Bronchial epithelial cell (primary cell): ENCODE measurements around the gene LZTR1. TPM values are rescaled to one million over a fixed set of nuclear protein-coding genes. Genes with fewer than 3 reads are reported as not detected.
"Not testable (repeated sequence)": the region's sequence is repeated elsewhere in the genome, so short reads cannot be mapped to it uniquely, and the experiment has no call there.

ENCODE experiments used
- DNase-seq: peaks from one replicate; pipeline ENCODE4 v3.0.0-alpha.2; 2010; ENCODE audit warnings: low read depth
- FAIRE-seq: peaks from 2 replicates; lab custom pipeline; 2011; peaks lifted over from hg19 to GRCh38; lab: Jason Lieb, UNC
- H3K27me3 ChIP-seq: 2 replicates; pipeline ENCODE4 v1.5.1; 2011; ENCODE audit warnings: low read length; ENCODE audit not compliant: control insufficient read depth, insufficient read depth
- H3K36me3 ChIP-seq: 2 replicates; pipeline ENCODE4 v1.5.1; 2011; ENCODE audit warnings: low read length; ENCODE audit not compliant: control insufficient read depth, insufficient read depth
- H3K4me3 ChIP-seq: 2 replicates; pipeline ENCODE4 v1.5.1; 2011; ENCODE audit warnings: mild to moderate bottlenecking, low read depth, low read length, control low read depth
- total RNA-seq: library from RNA; depleted of rRNA; stranded (reverse); fragments of >200 nt; gene quantifications from 2 replicates; pipeline ENCODE4 v1.2.1, GENCODE V29; 2014
- TF ChIP-seq, protein P1 (sequence below): IDR thresholded peaks from 2 replicates; pipeline ENCODE4 v1.5.1; 2011; ENCODE audit warnings: mild to moderate bottlenecking, moderate library complexity, low read length, control low read depth, inconsistent platforms; ENCODE audit not compliant: insufficient read depth, severe bottlenecking

LZTR1 gene
- total RNA-seq, 1 donor from 2014 or later = 14.7 TPM

DNA sequence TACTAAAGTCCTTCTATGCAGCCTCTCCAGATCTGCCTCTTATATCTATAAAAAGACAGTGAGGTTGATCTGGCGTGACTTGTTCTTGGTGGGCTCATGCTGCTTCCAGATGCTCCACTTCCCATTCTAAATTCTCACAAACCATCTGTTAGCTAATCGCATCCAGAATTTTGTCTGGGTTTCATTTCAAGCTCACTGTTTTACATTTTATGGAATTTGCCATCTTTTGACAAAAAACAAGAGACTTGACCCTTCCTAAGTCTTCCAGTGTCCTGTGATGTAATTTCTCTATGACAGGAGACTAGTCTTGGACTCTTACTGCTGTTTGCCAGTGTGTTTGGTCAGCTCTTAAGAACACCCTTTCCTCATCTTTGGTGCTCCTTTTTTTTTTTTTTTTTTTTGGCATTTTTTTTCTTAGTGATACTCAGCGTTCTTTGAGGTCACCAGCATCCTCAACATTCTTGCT, 41.9 kb upstream of the LZTR1 start:
- TF ChIP-seq, protein P1, sequence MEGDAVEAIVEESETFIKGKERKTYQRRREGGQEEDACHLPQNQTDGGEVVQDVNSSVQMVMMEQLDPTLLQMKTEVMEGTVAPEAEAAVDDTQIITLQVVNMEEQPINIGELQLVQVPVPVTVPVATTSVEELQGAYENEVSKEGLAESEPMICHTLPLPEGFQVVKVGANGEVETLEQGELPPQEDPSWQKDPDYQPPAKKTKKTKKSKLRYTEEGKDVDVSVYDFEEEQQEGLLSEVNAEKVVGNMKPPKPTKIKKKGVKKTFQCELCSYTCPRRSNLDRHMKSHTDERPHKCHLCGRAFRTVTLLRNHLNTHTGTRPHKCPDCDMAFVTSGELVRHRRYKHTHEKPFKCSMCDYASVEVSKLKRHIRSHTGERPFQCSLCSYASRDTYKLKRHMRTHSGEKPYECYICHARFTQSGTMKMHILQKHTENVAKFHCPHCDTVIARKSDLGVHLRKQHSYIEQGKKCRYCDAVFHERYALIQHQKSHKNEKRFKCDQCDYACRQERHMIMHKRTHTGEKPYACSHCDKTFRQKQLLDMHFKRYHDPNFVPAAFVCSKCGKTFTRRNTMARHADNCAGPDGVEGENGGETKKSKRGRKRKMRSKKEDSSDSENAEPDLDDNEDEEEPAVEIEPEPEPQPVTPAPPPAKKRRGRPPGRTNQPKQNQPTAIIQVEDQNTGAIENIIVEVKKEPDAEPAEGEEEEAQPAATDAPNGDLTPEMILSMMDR = no peak
- no peaks in the 10 kb centered on the region for H3K27me3 ChIP-seq
- DNase-seq (no peak), FAIRE-seq (no peak)
- H3K4me3 ChIP-seq = no peak overlapping the region
- peaks cover 6% of the 10 kb centered on the region for H3K36me3 ChIP-seq

DNA sequence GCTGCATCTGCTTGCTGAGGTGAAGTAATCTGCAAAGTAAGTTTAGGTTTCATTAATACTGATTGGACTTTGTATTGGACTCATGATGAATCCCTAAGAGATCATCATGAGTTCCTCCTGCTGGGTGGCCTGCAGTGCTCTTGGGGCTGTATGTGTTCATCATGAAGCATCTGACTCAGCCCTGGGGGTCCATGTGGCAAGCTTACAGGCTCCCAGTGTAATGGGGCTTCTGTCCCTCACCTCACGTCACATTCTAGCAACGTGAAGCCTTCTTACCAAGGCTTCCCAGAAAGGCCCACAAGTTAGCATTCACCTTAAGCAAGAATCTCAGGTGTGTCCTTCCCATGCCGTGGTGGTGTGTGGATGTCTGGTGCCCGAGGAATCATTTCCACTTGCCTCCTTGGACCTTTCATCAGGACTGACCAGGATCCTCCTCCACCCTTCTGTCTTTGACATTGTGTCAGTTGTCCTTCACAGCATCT, 41.2 kb upstream of the LZTR1 start:
- FAIRE-seq (no peak), DNase-seq (no peak)
- Histone ChIP-seq H3K27me3 (no peaks in the 10 kb centered on the region), H3K36me3 (peaks cover 6% of the 10 kb centered on the region), H3K4me3 (no peak overlapping the region)
- TF ChIP-seq, protein P1 = no peak

DNA sequence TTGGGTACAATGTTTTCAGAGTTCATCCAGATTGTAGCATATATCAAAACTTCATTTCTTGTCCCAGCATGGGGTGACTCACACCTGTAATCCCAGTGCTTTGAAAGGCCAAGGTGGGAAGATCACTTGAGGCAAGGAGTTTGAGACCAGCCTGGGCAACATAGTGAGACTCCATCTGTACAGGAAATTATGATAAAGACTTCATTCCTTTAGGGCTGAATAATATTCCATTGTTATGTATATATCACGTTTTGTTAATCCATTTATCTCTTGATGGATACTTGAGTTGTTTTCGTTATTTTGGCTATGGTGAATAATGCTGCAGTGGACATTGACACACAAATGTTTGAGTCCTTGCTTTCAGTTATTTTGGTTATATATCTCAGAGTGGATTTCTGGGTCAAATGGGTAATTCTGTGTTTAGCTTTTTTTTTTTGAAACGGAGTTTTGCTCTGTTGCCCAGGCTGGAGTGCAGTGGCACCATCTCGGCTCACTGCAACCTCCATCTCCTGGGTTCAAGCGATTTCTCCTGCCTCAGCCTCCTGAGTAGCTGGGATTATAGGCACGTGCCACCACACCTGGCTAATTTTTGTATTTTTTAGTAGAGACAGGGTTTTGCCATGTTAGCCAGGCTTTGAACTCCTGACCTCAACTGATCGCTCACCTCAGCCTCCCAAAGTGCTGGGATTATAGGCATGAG, 39.7 kb upstream of the LZTR1 start:
- not testable (repeated sequence) for DNase-seq, H3K36me3 ChIP-seq, FAIRE-seq, H3K4me3 ChIP-seq, H3K27me3 ChIP-seq

DNA sequence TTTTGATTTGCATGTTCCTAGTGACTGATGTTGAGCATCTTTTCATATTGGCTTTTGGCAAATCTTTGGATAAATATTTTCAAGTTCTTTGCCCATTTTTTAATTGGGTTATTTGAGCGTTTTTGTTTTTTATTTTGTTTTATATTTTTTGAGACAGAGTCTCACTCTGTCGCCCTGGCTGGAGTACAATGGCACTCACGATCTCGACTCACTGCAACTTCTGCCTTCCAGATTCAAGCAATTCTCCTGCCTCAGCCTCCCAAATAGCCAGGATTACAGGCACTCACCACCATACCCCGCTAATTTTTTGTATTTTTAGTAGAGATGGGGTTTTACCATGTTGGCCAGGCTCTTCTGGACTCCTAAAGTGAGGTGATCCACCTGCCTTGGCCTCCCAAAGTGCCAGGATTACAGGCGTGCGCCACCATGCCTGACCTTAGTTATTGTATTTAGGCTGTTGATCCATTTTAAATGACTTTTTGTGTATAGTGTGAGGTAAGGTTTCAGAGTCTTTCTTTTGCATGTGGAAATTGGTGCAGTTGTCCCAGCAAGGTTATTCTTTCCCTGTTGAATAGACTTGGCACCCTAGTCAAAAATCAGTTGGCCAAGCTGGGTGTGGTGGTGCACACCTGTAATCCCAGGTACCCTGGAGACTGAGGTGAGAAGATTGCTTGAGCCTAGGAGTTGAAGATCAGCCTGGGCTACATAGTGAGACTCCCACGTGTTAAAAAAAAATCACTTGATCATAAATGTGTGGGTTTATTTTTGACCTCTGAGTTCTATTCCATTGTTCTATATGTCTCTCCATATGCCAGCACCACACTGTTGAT, 38.8 kb upstream of the LZTR1 start:
- Histone ChIP-seq H3K4me3 (no peak overlapping the region), H3K36me3 (peaks cover 1% of the 10 kb centered on the region), H3K27me3 (no peaks in the 10 kb centered on the region)
- DNase-seq (no peak), FAIRE-seq (no peak)
- TF ChIP-seq, protein P1 = no peak

DNA sequence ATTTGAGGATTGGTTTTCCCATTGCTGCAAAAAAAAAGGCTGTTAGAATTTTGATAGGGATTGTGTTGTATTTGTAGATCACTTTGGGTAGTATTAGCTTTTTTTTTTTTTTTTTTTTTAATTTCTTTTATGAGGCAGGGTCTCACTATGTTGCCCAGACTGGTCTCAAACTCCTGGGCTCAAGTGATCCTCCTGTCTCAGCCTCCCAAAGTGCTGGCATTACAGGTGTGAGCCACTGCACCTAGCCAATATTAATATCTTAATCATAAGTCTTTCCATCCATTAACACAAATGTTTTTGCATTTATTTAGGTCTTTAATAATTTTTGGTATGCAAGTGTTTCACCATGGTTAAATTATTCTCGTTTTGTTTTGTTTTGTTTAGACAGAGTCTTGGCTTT, 38.1 kb upstream of the LZTR1 start:
- FAIRE-seq = no peak
- no peaks in the 10 kb centered on the region for H3K27me3 ChIP-seq

DNA sequence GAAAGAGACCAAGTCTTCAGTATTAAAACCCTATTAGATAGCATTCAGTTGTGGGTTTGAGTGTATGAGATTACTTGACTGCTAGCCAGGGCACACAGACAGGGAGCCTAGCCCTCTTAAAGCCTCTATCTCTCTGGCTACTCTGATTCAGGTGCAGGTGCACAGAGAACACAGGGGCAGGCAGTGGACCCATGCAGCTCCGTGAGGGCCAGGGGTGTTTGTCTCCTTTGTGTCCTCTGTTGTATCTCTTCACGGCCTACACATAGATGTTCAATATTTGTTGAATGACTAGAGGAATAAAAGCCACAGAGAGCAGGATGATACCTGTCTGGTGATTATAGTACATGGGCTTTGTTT, 36.5 kb upstream of the LZTR1 start:
- Histone ChIP-seq H3K27me3 (no peaks in the 10 kb centered on the region), H3K4me3 (no peak overlapping the region), H3K36me3 (peaks cover 8% of the 10 kb centered on the region)
- no peak for FAIRE-seq
- DNase-seq = no peak
- TF ChIP-seq, protein P1 = no peak

More for the DNA sequence above, 38.1 kb upstream of the LZTR1 start:
- no peak for DNase-seq
- TF ChIP-seq, protein P1 = no peak
- Histone ChIP-seq H3K4me3 (no peak overlapping the region), H3K36me3 (peaks cover 2% of the 10 kb centered on the region)
